ENCODE data around the gene MYO5B.
"Not testable (repeated sequence)": the region's sequence is repeated elsewhere in the genome, so short reads cannot be mapped to it uniquely, and the experiment has no call there.

Gene MYO5B

GRCh38 chr18:49813319-49814146 is 381.4 kb downstream of the MYO5B start, which contains the start of gene ACAA2:
Gene ACAA2, minus strand, starts transcription at chr18:49813533. Its CDS starts 49 bp downstream, at chr18:49813484.
- peak; percentile 89 for DNase-seq (ENCODE audit: low read depth)
- TF ChIP-seq, protein P1, sequence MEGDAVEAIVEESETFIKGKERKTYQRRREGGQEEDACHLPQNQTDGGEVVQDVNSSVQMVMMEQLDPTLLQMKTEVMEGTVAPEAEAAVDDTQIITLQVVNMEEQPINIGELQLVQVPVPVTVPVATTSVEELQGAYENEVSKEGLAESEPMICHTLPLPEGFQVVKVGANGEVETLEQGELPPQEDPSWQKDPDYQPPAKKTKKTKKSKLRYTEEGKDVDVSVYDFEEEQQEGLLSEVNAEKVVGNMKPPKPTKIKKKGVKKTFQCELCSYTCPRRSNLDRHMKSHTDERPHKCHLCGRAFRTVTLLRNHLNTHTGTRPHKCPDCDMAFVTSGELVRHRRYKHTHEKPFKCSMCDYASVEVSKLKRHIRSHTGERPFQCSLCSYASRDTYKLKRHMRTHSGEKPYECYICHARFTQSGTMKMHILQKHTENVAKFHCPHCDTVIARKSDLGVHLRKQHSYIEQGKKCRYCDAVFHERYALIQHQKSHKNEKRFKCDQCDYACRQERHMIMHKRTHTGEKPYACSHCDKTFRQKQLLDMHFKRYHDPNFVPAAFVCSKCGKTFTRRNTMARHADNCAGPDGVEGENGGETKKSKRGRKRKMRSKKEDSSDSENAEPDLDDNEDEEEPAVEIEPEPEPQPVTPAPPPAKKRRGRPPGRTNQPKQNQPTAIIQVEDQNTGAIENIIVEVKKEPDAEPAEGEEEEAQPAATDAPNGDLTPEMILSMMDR (IDR thresholded peaks at IDR 0.05; ENCODE audit: insufficient read depth, low read depth, low read length, missing control alignments) = no peak
- peak within 1 kb of the TSS; percentile 98 for H3K4me3 ChIP-seq (ENCODE audit: low read depth, low read length)

- DNase-seq (ENCODE audit: low read depth) = peak; percentile 66
- H3K4me3 ChIP-seq (ENCODE audit: low read depth, low read length) = peak overlapping the region; percentile 98
- TF ChIP-seq, protein P1 (IDR thresholded peaks at IDR 0.05; ENCODE audit: insufficient read depth, low read depth, low read length, missing control alignments) = no peak
Observed at GRCh38 chr18:49813069-49813318, 382.0 kb downstream of the MYO5B start.

DNA sequence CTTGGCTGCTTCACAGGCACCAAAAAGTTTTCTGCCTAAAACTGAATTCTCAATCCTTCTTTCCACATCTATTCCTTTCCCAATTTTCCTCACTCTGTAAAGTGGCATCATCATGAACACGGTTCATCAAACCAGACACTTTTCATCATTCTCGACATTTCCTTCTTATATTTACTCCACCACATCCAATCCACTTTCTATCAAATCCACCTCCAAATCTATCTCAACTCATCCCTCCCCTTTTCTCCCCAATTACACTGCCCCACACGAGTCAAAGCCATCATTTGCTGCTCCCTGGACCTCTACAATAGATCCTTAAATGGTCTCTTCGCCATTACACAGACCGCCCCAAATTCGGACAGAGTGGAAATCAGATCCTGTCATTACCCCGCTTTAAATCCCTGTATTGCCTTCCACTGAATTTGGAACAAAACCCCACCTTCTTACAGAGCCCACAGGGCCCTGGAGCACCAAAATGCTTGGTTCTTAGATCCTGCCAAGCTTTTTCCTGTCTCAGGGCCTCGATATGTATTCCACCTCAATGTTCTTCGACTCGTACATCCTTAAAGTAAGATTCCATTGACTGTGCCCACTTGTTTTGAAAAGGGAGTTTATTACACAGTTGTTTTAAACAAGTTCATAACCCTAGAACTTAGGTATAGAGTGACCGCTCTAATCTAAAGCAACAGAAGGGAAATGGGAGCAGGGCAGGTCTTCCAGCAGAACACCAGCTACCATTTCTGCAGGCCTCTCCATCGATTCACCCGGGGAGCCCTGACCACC is 382.5 kb downstream of the MYO5B start:
- TF ChIP-seq, protein P1 (IDR thresholded peaks at IDR 0.05; ENCODE audit: insufficient read depth, low read depth, low read length, missing control alignments) = no peak
- no peak for DNase-seq (ENCODE audit: low read depth)

GRCh38 chr18:49811151-49811938 is 383.6 kb downstream of the MYO5B start:
- no peak for DNase-seq (ENCODE audit: low read depth)
- no peak overlapping the region for H3K4me3 ChIP-seq (ENCODE audit: low read depth, low read length)
- TF ChIP-seq, protein P1 (IDR thresholded peaks at IDR 0.05; ENCODE audit: insufficient read depth, low read depth, low read length, missing control alignments) = no peak

More for the DNA sequence above, 382.5 kb downstream of the MYO5B start:
- peak overlapping the region; percentile 98 for H3K4me3 ChIP-seq (ENCODE audit: low read depth, low read length)

GRCh38 chr18:49808553-49809191 is 386.3 kb downstream of the MYO5B start:
- H3K4me3 ChIP-seq (ENCODE audit: low read depth, low read length); DNase-seq (ENCODE audit: low read depth): not testable (repeated sequence)

DNA sequence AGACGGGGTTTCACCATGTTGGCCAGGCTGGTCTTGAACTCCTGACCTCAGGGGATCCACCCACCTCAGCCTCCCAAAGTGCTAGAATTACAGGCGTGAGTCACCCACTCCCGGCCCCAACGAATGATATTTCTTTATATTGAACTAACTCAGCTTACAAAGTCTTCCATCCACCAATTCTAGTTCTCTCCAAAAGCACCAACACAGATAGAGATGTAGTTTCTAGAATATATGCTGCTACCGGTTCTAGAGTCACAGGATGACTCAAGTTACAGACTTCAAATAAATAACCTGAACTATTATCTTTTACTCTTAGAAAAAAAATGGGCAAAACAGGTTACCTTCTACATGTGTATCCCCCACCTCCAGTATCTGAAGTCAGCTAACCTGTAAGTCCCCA is 390.9 kb downstream of the MYO5B start:
- TF ChIP-seq, protein P1 (IDR thresholded peaks at IDR 0.05; ENCODE audit: insufficient read depth, low read depth, low read length, missing control alignments) = no peak
- H3K4me3 ChIP-seq (ENCODE audit: low read depth, low read length) = no peak overlapping the region
- no peak for DNase-seq (ENCODE audit: low read depth)
